ENCODE results near the gene XCL1. TPM values are rescaled to one million over a fixed set of nuclear protein-coding genes. Genes with fewer than 3 reads are reported as not detected.
"Not testable (repeated sequence)": the region's sequence is repeated elsewhere in the genome, so short reads cannot be mapped to it uniquely, and the experiment has no call there.

Gene XCL1, protein sequence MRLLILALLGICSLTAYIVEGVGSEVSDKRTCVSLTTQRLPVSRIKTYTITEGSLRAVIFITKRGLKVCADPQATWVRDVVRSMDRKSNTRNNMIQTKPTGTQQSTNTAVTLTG
- not detected for total RNA-seq

- ATAC-seq; H3K27me3 ChIP-seq; H3K27ac ChIP-seq; intact Hi-C loops (cut with DNase I); H3K4me1 ChIP-seq; DNase-seq; H3K4me3 ChIP-seq; H3K36me3 ChIP-seq (replicated peaks in 1 of 2; ENCODE audit: insufficient read depth in 1 of 2, low read depth in 2 of 2); H3K9me3 ChIP-seq: not testable (repeated sequence)
- WGBS, 2 donors: 64% methylated on average over 3 to 4 of the region's 6 CpGs
Observed at GRCh38 chr1:168576245-168576688, at the start of gene XCL1. XCL1 (plus strand) TSS chr1:168576605; CDS start chr1:168576638, 33 bp downstream.

DNA sequence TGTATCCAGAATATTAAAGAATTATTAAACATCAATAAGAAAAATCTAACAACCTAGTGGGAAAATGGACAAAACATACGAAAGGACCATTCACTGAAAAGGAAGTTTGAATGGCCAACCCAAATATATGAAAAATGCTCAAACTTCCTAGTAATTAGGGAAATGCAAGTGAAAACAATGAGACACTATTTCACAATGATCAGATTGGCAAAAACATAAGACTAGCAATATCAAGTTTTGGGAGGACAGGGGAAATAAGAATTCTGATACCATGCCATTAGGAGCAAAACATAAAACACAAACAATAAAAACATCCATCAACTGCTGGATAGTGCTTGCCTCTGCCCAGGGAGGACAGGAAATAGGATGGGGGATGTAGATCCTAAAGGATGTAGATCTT is 46.9 kb upstream of the XCL1 start:
- H3K4me1 ChIP-seq: no peaks in the 10 kb centered on the region
- no peak overlapping the region for H3K27ac ChIP-seq
- TF ChIP-seq POLR2A (IDR thresholded peaks at IDR 0.05): no peak
- no peak for TF ChIP-seq CTCF (IDR thresholded peaks at IDR 0.05)
- no peak overlapping the region for H3K4me3 ChIP-seq
- H3K9me3 ChIP-seq: no peaks in the 10 kb centered on the region
- DNase-seq: no peak
- ATAC-seq: no peak
- H3K36me3 ChIP-seq (replicated peaks in 1 of 2; ENCODE audit: insufficient read depth in 1 of 2, low read depth in 2 of 2): no peaks in the 10 kb centered on the region
- intact Hi-C loops (cut with DNase I): no loop called here
- H3K27me3 ChIP-seq: no peaks in the 10 kb centered on the region
- 52 to 73% methylated on average over 1 of the region's 1 CpG for WGBS, 2 donors

DNA sequence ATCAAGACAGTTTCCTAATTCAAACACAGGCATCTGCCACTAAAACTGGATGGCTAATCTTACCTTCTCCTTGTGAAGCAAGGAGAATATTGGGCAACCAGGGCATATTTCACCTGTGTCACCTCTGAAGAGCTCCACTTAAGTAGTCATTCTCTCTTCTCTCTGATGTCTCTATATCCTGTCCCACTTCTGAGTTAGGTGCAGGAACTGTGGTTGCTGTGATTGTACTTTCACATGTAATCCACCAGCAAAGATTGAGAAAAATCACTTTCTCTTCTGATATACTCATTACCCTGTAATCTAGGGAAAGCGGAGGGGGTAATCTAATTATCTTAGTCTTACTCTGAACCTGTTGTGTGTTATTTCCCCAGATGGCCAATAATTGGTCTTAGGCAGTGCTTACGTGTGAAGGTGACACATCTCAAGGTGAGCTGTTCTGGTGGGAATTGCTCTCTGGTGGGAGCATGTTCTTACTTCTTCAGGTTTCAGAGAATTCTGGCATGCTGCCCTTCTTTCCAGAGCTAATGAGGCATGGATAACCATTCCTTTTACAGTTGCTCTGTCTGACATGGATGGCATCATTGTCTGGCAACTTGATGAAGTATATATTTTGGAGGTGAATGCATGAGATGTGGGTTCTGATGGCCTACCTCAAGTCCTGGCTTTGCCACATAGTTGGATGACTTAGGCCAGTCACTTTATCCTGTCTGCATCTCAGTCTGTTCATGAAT is 44.6 kb upstream of the XCL1 start:
- TF ChIP-seq POLR2A (IDR thresholded peaks at IDR 0.05): no peak
- no peaks in the 10 kb centered on the region for H3K36me3 ChIP-seq (replicated peaks in 1 of 2; ENCODE audit: insufficient read depth in 1 of 2, low read depth in 2 of 2)
- no peaks in the 10 kb centered on the region for H3K4me1 ChIP-seq
- intact Hi-C loops (cut with DNase I): no loop called here
- no peak overlapping the region for H3K27ac ChIP-seq
- H3K4me3 ChIP-seq: no peak overlapping the region
- no peaks in the 10 kb centered on the region for H3K9me3 ChIP-seq
- no peaks in the 10 kb centered on the region for H3K27me3 ChIP-seq
- WGBS, 2 donors: 90 to 93% methylated on average over 2 of the region's 2 CpGs
- ATAC-seq (no peak), DNase-seq (no peak)

DNA sequence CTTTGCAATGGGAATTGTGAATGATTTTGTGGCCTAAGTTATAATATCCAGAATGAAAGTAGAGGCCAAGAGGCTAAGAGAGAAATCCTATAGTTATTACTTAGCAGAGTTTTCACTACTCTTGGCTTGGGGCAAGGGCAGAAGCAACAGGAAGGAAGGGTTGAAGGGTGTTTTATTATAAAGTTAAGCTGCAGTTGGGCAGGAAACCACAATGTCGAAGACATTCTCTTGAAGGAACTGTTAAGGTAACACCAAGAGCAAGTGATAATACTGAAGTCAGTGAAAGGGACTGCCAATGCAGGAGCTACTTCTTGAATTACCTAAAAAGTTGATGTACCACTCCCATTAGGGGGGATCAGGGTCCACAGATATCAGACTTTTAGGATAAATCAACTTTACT is 40.9 kb upstream of the XCL1 start:
- ATAC-seq (no peak), DNase-seq (no peak)
- Histone ChIP-seq H3K4me1 (no peaks in the 10 kb centered on the region), H3K36me3 (replicated peaks in 1 of 2; ENCODE audit: insufficient read depth in 1 of 2, low read depth in 2 of 2) (no peaks in the 10 kb centered on the region), H3K4me3 (no peak overlapping the region), H3K27ac (no peak overlapping the region), H3K27me3 (no peaks in the 10 kb centered on the region), H3K9me3 (no peaks in the 10 kb centered on the region)
- no peak for TF ChIP-seq POLR2A (IDR thresholded peaks at IDR 0.05)
- no peak for TF ChIP-seq CTCF (IDR thresholded peaks at IDR 0.05)
- 64 to 70% methylated on average over 1 of the region's 1 CpG for WGBS, 2 donors
- intact Hi-C loops (cut with DNase I): no loop called here

DNA sequence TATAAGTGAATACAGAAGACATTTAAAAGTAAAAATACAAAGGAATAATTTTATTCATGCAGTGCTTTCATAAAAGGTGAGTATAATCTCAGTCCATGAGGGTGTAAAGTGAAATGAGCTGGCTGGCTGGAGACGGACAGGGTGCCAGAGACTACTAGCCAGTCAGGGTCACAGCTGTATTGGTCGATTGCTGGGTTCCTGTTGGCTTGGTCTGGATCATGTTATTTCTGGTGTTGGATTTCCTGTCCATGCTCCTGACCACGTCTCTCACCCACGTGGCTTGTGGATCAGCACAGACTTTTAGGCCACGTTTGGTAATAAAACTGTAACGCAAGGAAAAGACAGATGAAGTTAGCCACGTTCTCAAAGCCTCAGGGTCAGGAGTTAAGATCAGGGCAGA is 35.6 kb upstream of the XCL1 start:
- 58 to 71% methylated on average over 7 of the region's 7 CpGs for WGBS, 2 donors
- intact Hi-C loops (cut with DNase I); H3K27ac ChIP-seq; ATAC-seq; H3K4me1 ChIP-seq; H3K36me3 ChIP-seq (replicated peaks in 1 of 2; ENCODE audit: insufficient read depth in 1 of 2, low read depth in 2 of 2); H3K9me3 ChIP-seq; DNase-seq; H3K4me3 ChIP-seq; H3K27me3 ChIP-seq: not testable (repeated sequence)

DNA sequence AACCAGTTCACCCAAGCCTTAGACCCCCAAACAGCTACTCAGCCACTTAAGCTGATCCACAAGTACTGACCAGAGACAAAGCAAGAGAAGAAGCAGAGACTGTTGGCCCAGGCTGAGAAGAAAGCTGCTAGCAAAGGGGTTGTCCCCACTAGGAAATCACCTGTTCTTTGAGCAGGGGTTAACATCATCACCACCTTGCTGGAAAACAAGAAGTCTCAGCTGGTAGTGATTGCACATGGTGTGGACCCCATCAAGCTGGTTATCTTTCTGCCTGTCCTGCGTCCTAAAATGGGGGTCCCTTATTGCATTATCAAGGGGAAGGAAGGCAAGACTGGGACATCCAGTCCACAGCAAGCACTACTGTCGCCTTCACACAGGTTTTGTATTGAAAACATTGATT is 33.4 kb upstream of the XCL1 start:
- H3K36me3 ChIP-seq (replicated peaks in 1 of 2; ENCODE audit: insufficient read depth in 1 of 2, low read depth in 2 of 2); DNase-seq; ATAC-seq; H3K27me3 ChIP-seq; H3K27ac ChIP-seq; H3K4me1 ChIP-seq; H3K4me3 ChIP-seq; H3K9me3 ChIP-seq; intact Hi-C loops (cut with DNase I): not testable (repeated sequence)
- WGBS, 2 donors: 73 to 90% methylated on average over 2 of the region's 2 CpGs

DNA sequence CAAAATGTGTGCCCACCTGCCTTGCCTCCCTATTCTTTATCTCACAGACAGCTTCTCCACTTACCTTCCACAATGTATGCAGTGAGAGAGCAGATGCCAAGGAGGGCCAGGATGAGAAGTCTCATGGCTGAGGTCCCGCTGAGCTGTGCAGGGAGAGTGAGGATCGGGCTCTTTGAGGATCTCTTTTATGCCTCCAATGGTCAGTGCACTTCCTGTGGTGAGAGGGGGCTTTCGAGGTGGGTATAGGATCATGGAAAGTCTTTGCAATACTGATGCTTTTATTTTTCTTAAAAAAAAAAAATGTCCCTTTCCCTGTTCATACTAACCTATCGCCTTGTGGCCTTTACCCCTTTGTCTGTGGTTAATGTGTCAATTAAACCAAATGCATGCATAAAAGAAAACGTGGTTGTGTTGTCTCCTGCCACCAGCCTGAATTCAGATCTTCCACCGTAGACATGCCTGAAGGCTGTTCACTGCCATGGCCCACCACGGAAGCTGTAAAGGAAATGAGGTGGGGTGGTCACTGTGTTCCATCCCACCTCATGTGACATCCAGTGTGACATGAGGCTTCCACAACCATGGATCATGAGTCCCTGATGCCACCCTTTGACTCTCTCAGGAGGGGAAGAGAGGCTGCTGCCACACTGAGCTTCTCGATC is 32.4 kb upstream of the XCL1 start, which contains the start of gene XCL2:
Gene XCL2 (minus strand): TSS at position 158 of the 659 bp plus-strand sequence. CDS start 33 bp downstream, at position 125.
- H3K27me3 ChIP-seq; H3K4me1 ChIP-seq; H3K4me3 ChIP-seq; H3K36me3 ChIP-seq (replicated peaks in 1 of 2; ENCODE audit: insufficient read depth in 1 of 2, low read depth in 2 of 2); H3K9me3 ChIP-seq; H3K27ac ChIP-seq; ATAC-seq; intact Hi-C loops (cut with DNase I); DNase-seq: not testable (repeated sequence)
- WGBS, 2 donors: 79 to 85% methylated on average over 5 to 6 of the region's 8 CpGs
